Activated CD4-positive, alpha-beta T cell treated with anti-CD3 and anti-CD28 coated beads, Interleukin-2, amount 50 U/mL, for 48 hours (primary cell): ENCODE results near the gene TRIP11.

Source experiments
- DNase-seq, 2 experiments: peaks; one replicate each; pipeline ENCODE4 v3.0.0-alpha.2; 2020

TRIP11 gene

GRCh38 chr14:91953170-91953985, 86.5 kb downstream of the TRIP11 start:
- no peak for DNase-seq

- peak; percentile 39 to 51 for DNase-seq
Measured at GRCh38 chr14:91947475-91948184, 92.2 kb downstream of the TRIP11 start, which contains the start of gene FBLN5. Gene FBLN5, minus strand, starts transcription at chr14:91947694. Its CDS starts 465 bp downstream, at chr14:91947229.

- DNase-seq, result no peak
Measured at GRCh38 chr14:91946622-91947474, 93.0 kb downstream of the TRIP11 start.

GRCh38 chr14:91945751-91946621, 93.9 kb downstream of the TRIP11 start:
- DNase-seq, result no peak

GRCh38 chr14:91942946-91943345, 96.9 kb downstream of the TRIP11 start:
- DNase-seq, result no peak

- no peak for DNase-seq
Measured at GRCh38 chr14:91942128-91942527, 97.7 kb downstream of the TRIP11 start.

- no peak for DNase-seq
Measured at GRCh38 chr14:91940209-91940608, 99.7 kb downstream of the TRIP11 start.

- no peak for DNase-seq
Measured at GRCh38 chr14:91935586-91935985, 104.3 kb downstream of the TRIP11 start.

- DNase-seq, result no peak
Measured at GRCh38 chr14:91934554-91935285, 105.1 kb downstream of the TRIP11 start.

- no peak for DNase-seq
Measured at GRCh38 chr14:91931478-91932088, 108.3 kb downstream of the TRIP11 start.

- DNase-seq, result no peak
Measured at GRCh38 chr14:91929700-91930099, 110.2 kb downstream of the TRIP11 start.

- DNase-seq, result no peak
Measured at GRCh38 chr14:91927800-91928199, 112.1 kb downstream of the TRIP11 start.

- no peak for DNase-seq
Measured at GRCh38 chr14:91927191-91927590, 112.7 kb downstream of the TRIP11 start.

GRCh38 chr14:91926131-91926890, 113.5 kb downstream of the TRIP11 start:
- no peak for DNase-seq

GRCh38 chr14:91925727-91926121, 114.1 kb downstream of the TRIP11 start:
- no peak for DNase-seq

GRCh38 chr14:91925001-91925726, 114.7 kb downstream of the TRIP11 start:
- no peak for DNase-seq

- DNase-seq, result no peak
Measured at GRCh38 chr14:91920526-91920925, 119.3 kb downstream of the TRIP11 start.

GRCh38 chr14:91919814-91920213, 120.0 kb downstream of the TRIP11 start:
- no peak for DNase-seq

GRCh38 chr14:91918186-91918883, 121.5 kb downstream of the TRIP11 start:
- no peak for DNase-seq
